Measurements from ENCODE around the gene ARHGEF19. TPM values are rescaled to one million over a fixed set of nuclear protein-coding genes. Genes with fewer than 3 reads are reported as not detected.

ARHGEF19 gene
- total RNA-seq, 3 donors from 2014 or later (not counting 1 experiment from before 2014, with no cell fraction given) = 14.6 to 18.9 (median 15.8) TPM

- H3K4me3 Mint-ChIP-seq = no peak overlapping the region
- H3K4me1 ChIP-seq (ENCODE audit: control insufficient read depth, insufficient read depth, low read length) = peaks cover 20% of the 10 kb centered on the region
- TF ChIP-seq CTCF (IDR thresholded peaks at IDR 0.05) = no peak
- no peak for ATAC-seq
- peaks cover 0 to 9% of the 10 kb centered on the region in 2 donors for H3K27me3 Mint-ChIP-seq (ENCODE audit: low read depth in 2 of 2)
- no peaks in the 10 kb centered on the region for H3K9me3 Mint-ChIP-seq
- H3K4me3 ChIP-seq (ENCODE audit: low read length) = no peak overlapping the region
- intact Hi-C loops (cut with micrococcal nuclease) = no loop called here
- peak overlapping the region in 1 of 2 donors; percentile 33 for H3K27ac Mint-ChIP-seq
- H3K9me3 ChIP-seq (ENCODE audit: control insufficient read depth, insufficient read depth, low read length) = no peaks in the 10 kb centered on the region
- H3K27ac ChIP-seq (ENCODE audit: low read length) = no peak overlapping the region
- H3K36me3 ChIP-seq (ENCODE audit: control insufficient read depth, insufficient read depth, low read length) = no peaks in the 10 kb centered on the region
- H3K27me3 ChIP-seq (ENCODE audit: control insufficient read depth, insufficient read depth, low read length) = no peaks in the 10 kb centered on the region
- no peaks in the 10 kb centered on the region for H3K36me3 Mint-ChIP-seq
- H3K4me1 Mint-ChIP-seq = peaks cover 17 to 28% of the 10 kb centered on the region in 2 donors
- WGBS (ENCODE audit: insufficient coverage) = 89% methylated on average over 4 of the region's 4 CpGs
- DNase-seq = no peak
Measured at GRCh38 chr1:16219968-16220500, 7.6 kb upstream of the ARHGEF19 start.

GRCh38 chr1:16218674-16219071 lies 6.2 kb upstream of the ARHGEF19 start:
- 94% methylated on average over 6 of the region's 6 CpGs for WGBS (ENCODE audit: insufficient coverage)
- Histone ChIP-seq H3K4me3 (ENCODE audit: low read length) (no peak overlapping the region), H3K36me3 (ENCODE audit: control insufficient read depth, insufficient read depth, low read length) (no peaks in the 10 kb centered on the region), H3K9me3 (ENCODE audit: control insufficient read depth, insufficient read depth, low read length) (no peaks in the 10 kb centered on the region), H3K4me1 (ENCODE audit: control insufficient read depth, insufficient read depth, low read length) (peaks cover 20% of the 10 kb centered on the region), H3K27ac (ENCODE audit: low read length) (no peak overlapping the region), H3K27me3 (ENCODE audit: control insufficient read depth, insufficient read depth, low read length) (no peaks in the 10 kb centered on the region)
- H3K4me1 Mint-ChIP-seq = peaks cover 17 to 28% of the 10 kb centered on the region in 2 donors
- no peak for TF ChIP-seq CTCF (IDR thresholded peaks at IDR 0.05)
- no peaks in the 10 kb centered on the region for H3K36me3 Mint-ChIP-seq
- H3K27me3 Mint-ChIP-seq (ENCODE audit: low read depth in 2 of 2) = peaks cover 0 to 6% of the 10 kb centered on the region in 2 donors
- H3K9me3 Mint-ChIP-seq = no peaks in the 10 kb centered on the region
- H3K4me3 Mint-ChIP-seq = peak overlapping the region; percentile 58
- intact Hi-C loops (cut with micrococcal nuclease) = no loop called here
- no peak for ATAC-seq
- H3K27ac Mint-ChIP-seq = peak overlapping the region; percentile 63 to 75
- no peak for DNase-seq

GRCh38 chr1:16218014-16218673 lies 5.7 kb upstream of the ARHGEF19 start:
- Histone ChIP-seq H3K27ac (ENCODE audit: low read length) (no peak overlapping the region), H3K9me3 (ENCODE audit: control insufficient read depth, insufficient read depth, low read length) (no peaks in the 10 kb centered on the region), H3K4me3 (ENCODE audit: low read length) (no peak overlapping the region), H3K4me1 (ENCODE audit: control insufficient read depth, insufficient read depth, low read length) (peaks cover 20% of the 10 kb centered on the region), H3K27me3 (ENCODE audit: control insufficient read depth, insufficient read depth, low read length) (no peaks in the 10 kb centered on the region), H3K36me3 (ENCODE audit: control insufficient read depth, insufficient read depth, low read length) (no peaks in the 10 kb centered on the region)
- no peaks in the 10 kb centered on the region for H3K9me3 Mint-ChIP-seq
- no peaks in the 10 kb centered on the region for H3K36me3 Mint-ChIP-seq
- 93% methylated on average over 12 of the region's 12 CpGs for WGBS (ENCODE audit: insufficient coverage)
- no peak for DNase-seq
- peak overlapping the region; percentile 63 to 75 for H3K27ac Mint-ChIP-seq
- peak overlapping the region; percentile 58 for H3K4me3 Mint-ChIP-seq
- ATAC-seq = no peak
- no peak for TF ChIP-seq CTCF (IDR thresholded peaks at IDR 0.05)
- intact Hi-C loops (cut with micrococcal nuclease) = no loop called here
- peaks cover 17 to 28% of the 10 kb centered on the region in 2 donors for H3K4me1 Mint-ChIP-seq
- H3K27me3 Mint-ChIP-seq (ENCODE audit: low read depth in 2 of 2) = peaks cover 0 to 7% of the 10 kb centered on the region in 2 donors

Data from natural killer cell (primary cell).